ENCODE data around the gene TJP3.
"Not testable (repeated sequence)": the region's sequence is repeated elsewhere in the genome, so short reads cannot be mapped to it uniquely, and the experiment has no call there.

The TJP3 gene

GRCh38 chr19:3753631-3754410 is 45.6 kb downstream of the TJP3 start:
- Histone ChIP-seq H3K27ac (ENCODE audit: low read length) (no peak overlapping the region), H3K4me1 (ENCODE audit: control insufficient read depth in 1 of 2, insufficient read depth in 2 of 2, low read length in 2 of 2) (peaks cover 0 to 6% of the 10 kb centered on the region in 2 donors), H3K9me3 (ENCODE audit: control insufficient read depth in 1 of 2, low read length in 2 of 2) (no peaks in the 10 kb centered on the region), H3K27me3 (ENCODE audit: low read depth, low read length) (no peaks in the 10 kb centered on the region), H3K4me3 (ENCODE audit: low read depth in 1 of 2, low read length in 2 of 2) (no peak overlapping the region), H3K36me3 (ENCODE audit: control insufficient read depth in 1 of 2, insufficient read depth in 2 of 2, low read length in 2 of 2) (peaks cover 16 to 62% of the 10 kb centered on the region in 2 donors)

DNA sequence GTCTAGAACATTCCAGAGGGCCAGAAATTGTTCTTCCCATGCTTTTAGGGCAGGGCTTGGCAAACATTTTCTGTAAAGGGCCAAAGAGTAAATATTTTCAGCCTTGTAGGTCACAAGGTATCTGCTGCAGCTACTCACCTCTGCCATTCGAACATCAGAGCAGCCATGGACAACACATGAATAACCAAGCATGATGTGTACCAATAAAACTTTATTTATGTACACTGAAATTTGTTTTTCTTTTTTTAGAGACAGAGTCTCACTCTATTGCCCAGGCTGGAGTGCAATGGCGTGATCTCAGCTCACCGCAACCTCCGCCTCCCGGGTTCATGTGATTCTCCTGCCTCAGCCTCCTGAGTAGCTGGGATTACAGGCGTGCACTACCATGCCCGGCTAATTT is 49.5 kb downstream of the TJP3 start:
- not testable (repeated sequence) for H3K4me3 ChIP-seq (ENCODE audit: low read depth in 1 of 2, low read length in 2 of 2); H3K9me3 ChIP-seq (ENCODE audit: control insufficient read depth in 1 of 2, low read length in 2 of 2); H3K27ac ChIP-seq (ENCODE audit: low read length); H3K27me3 ChIP-seq (ENCODE audit: low read depth, low read length)
- H3K4me1 ChIP-seq (ENCODE audit: control insufficient read depth in 1 of 2, insufficient read depth in 2 of 2, low read length in 2 of 2), result peaks cover 3 to 33% of the 10 kb centered on the region in 2 donors
- H3K36me3 ChIP-seq (ENCODE audit: control insufficient read depth in 1 of 2, insufficient read depth in 2 of 2, low read length in 2 of 2), result peaks cover 6 to 42% of the 10 kb centered on the region in 2 donors

DNA sequence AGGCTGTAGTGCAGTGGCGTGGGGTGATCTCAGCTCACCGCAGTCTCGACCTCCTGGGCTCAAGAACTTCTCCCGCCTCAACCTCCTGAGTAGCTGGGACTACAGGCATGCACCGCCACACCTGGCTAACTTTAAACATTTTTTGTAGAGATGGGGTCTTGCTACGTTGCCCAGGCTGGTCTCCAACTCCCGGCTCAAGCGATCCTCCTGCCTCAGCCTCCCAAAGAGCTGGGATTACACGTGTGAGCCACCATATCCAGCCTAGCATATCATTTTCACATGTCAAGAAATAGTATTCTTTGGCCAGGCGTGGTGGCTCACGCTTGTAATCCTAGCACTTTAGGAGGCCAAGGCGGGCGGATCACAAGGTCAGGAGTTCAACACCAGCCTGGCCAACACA is 50.1 kb downstream of the TJP3 start:
- not testable (repeated sequence) for H3K9me3 ChIP-seq (ENCODE audit: control insufficient read depth in 1 of 2, low read length in 2 of 2); H3K4me3 ChIP-seq (ENCODE audit: low read depth in 1 of 2, low read length in 2 of 2); H3K27me3 ChIP-seq (ENCODE audit: low read depth, low read length); H3K27ac ChIP-seq (ENCODE audit: low read length)
- peaks cover 6 to 36% of the 10 kb centered on the region in 2 donors for H3K36me3 ChIP-seq (ENCODE audit: control insufficient read depth in 1 of 2, insufficient read depth in 2 of 2, low read length in 2 of 2)
- H3K4me1 ChIP-seq (ENCODE audit: control insufficient read depth in 1 of 2, insufficient read depth in 2 of 2, low read length in 2 of 2), result peaks cover 3 to 37% of the 10 kb centered on the region in 2 donors

DNA sequence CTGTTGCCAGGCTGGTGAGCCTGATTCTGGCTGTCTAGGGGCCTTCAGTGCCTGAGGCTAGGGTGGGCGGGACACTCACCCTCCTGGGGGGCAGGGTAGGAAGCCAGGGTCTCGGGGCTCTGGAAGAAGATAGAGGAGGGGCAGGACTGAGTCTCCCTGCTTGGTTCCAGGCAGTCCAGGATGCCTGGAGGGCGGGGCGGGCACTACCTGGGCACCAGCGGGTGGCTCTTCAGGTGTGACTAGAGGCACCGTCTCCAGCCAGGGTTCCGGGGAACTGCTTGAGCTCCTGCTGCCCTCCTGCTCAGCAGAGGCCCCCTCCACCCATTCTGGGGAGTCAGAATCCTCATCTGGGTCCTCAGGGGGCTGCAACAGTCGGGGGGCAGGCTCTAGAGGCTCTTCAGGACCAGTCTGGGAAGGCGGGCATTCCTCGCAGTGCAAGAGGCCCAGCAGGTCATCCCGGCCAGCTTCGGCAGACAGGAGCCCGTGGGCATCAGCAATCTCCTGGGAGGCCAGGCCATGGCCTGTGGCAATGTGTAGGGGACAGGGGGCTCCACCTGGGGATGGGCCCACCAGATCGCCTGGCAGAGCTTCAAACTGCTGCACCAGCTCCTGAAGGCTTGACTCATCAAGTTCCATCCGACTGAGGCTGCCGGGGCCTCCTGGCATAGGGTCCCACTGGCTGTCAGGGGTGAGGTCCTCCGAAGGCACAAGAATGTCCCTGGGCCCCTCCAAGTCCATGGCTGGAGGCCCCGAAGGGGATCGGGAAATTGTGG is 51.5 kb downstream of the TJP3 start:
- peaks cover 6 to 26% of the 10 kb centered on the region in 2 donors for H3K36me3 ChIP-seq (ENCODE audit: control insufficient read depth in 1 of 2, insufficient read depth in 2 of 2, low read length in 2 of 2)
- peaks cover 3 to 40% of the 10 kb centered on the region in 2 donors for H3K4me1 ChIP-seq (ENCODE audit: control insufficient read depth in 1 of 2, insufficient read depth in 2 of 2, low read length in 2 of 2)
- H3K9me3 ChIP-seq (ENCODE audit: control insufficient read depth in 1 of 2, low read length in 2 of 2), result no peaks in the 10 kb centered on the region
- no peak overlapping the region for H3K4me3 ChIP-seq (ENCODE audit: low read depth in 1 of 2, low read length in 2 of 2)
- H3K27ac ChIP-seq (ENCODE audit: low read length), result no peak overlapping the region
- no peaks in the 10 kb centered on the region for H3K27me3 ChIP-seq (ENCODE audit: low read depth, low read length)

DNA sequence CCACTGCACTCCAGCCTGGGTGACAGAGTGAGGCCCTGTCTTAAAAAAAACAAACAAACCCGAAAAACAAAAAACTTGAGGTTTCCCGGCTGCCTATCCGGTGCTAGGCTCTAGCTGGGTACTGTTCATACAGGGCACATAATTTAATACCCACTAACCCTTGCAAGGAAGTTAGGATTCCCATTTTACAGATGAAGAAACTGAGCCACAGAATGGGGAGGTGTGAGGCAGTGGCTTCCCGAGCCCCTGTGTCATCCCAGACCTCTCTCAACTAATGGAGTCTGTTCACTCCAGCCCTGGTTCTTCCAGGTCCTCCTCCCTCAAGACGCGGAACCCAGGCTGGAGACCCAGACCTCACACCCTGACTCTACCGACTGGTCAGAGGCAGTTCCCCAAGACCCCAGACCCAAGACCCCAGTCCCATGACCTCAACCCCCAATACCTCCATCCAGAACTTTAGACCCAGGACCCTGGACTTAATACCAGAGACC is 52.7 kb downstream of the TJP3 start:
- H3K27me3 ChIP-seq (ENCODE audit: low read depth, low read length), result no peaks in the 10 kb centered on the region
- no peaks in the 10 kb centered on the region for H3K9me3 ChIP-seq (ENCODE audit: control insufficient read depth in 1 of 2, low read length in 2 of 2)
- H3K36me3 ChIP-seq (ENCODE audit: control insufficient read depth in 1 of 2, insufficient read depth in 2 of 2, low read length in 2 of 2), result peaks cover 11 to 31% of the 10 kb centered on the region in 2 donors
- peak overlapping the region; percentile 89 to 95 for H3K4me3 ChIP-seq (ENCODE audit: low read depth in 1 of 2, low read length in 2 of 2)
- H3K4me1 ChIP-seq (ENCODE audit: control insufficient read depth in 1 of 2, insufficient read depth in 2 of 2, low read length in 2 of 2), result peaks cover 3 to 40% of the 10 kb centered on the region in 2 donors
- peak overlapping the region; percentile 89 for H3K27ac ChIP-seq (ENCODE audit: low read length)

DNA sequence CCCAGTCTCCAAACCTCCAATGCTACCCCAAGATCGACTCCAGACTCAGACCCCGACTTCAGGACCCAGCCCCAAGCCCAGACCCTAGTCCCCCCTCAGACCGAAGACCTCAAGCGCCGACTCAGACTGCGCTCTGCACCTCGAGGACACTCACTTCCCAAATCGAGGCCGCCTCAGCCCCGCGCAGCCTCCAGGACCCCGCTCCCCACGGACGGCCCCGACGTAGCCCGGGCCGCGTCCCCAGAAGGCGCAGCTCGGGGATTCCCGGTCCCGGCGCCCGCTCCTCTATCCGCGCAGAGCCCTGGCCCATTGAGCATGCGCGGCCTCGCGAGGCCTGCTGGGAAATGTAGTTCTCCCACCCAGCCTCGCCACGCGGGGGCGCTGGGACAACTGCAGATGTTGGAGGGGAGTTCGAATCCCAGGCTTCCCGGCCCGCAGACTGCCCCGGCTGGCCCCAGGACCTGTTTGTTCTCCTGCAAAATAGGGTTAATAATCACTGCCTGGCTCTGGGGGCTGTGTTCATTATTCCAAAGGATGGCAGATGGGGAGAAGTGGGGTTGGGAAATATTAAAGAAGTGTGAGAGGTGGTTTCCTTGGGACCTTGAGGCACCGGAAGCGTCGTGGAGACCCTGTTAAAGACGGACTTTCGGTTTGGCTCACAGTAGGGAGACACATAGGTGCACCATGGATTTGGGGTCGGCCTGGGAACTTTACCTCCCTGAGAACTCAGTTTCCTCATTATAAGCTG is 53.4 kb downstream of the TJP3 start, which contains the start of gene APBA3:
TSS of gene APBA3 (minus strand) at position 311 of the 748 bp plus-strand sequence. CDS start 1,428 bp downstream, outside the sequence.
- Histone ChIP-seq H3K27ac (ENCODE audit: low read length) (peak within 1 kb of the TSS; percentile 98), H3K9me3 (ENCODE audit: control insufficient read depth in 1 of 2, low read length in 2 of 2) (no peaks in the 10 kb centered on the region), H3K4me3 (ENCODE audit: low read depth in 1 of 2, low read length in 2 of 2) (peak within 1 kb of the TSS; percentile 89 to 95), H3K36me3 (ENCODE audit: control insufficient read depth in 1 of 2, insufficient read depth in 2 of 2, low read length in 2 of 2) (peaks cover 11 to 35% of the 10 kb centered on the region in 2 donors), H3K4me1 (ENCODE audit: control insufficient read depth in 1 of 2, insufficient read depth in 2 of 2, low read length in 2 of 2) (peaks cover 3 to 40% of the 10 kb centered on the region in 2 donors), H3K27me3 (ENCODE audit: low read depth, low read length) (no peaks in the 10 kb centered on the region)

- Histone ChIP-seq H3K4me1 (ENCODE audit: control insufficient read depth in 1 of 2, insufficient read depth in 2 of 2, low read length in 2 of 2) (peaks cover 3 to 37% of the 10 kb centered on the region in 2 donors), H3K27ac (ENCODE audit: low read length) (peak overlapping the region; percentile 98), H3K27me3 (ENCODE audit: low read depth, low read length) (no peaks in the 10 kb centered on the region), H3K36me3 (ENCODE audit: control insufficient read depth in 1 of 2, insufficient read depth in 2 of 2, low read length in 2 of 2) (peaks cover 12 to 39% of the 10 kb centered on the region in 2 donors), H3K9me3 (ENCODE audit: control insufficient read depth in 1 of 2, low read length in 2 of 2) (no peaks in the 10 kb centered on the region), H3K4me3 (ENCODE audit: low read depth in 1 of 2, low read length in 2 of 2) (peak overlapping the region in 1 of 2 donors; percentile 89)
Observed at GRCh38 chr19:3762130-3762473, 53.9 kb downstream of the TJP3 start.

DNA sequence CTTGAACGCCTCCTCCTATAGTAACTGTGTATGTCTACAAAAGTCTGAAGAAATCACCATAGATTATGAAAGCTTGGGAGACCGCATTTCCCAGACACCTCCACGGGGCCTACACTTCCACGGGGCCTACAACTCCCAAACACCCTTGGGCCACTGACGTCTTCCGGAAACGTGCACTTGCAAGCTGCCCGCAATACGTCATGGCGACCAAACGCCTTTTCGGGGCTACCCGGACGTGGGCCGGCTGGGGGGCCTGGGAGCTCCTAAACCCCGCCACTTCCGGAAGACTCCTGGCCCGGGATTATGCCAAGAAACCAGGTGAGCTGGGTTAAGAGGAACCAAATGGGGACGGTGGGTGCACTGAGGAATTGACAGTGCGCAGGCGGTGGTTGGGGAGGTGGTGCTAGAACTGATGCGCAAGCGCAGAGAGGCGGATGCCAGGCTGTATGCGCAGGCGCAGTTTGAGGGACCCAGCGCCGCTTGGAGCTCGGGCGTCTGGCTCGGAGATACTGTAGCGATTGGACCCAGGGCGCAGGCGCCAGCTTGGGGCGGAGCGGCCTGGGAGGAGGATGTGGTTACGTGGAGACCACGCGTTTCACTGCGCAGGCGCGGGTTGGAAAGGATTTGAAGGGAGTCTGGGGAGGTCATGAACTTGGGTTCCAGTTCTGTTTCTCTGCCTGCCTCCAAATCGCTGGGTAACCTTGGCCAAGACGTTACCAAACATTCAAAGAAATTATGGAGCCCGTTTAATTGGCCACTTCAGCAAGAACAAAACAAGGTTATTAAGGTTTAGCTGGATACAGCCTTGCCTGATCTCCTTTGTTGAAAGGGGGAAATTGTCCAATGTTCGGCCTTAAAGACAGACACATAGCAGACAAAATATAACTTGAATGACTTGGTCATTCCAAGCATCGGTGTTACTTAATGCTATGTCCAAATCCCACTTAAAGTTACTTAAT is 54.6 kb downstream of the TJP3 start, which contains the start of gene MRPL54:
TSS of gene MRPL54 (plus strand) at position 182 of the 959 bp plus-strand sequence. CDS start at position 201, 19 bp downstream.
- Histone ChIP-seq H3K4me1 (ENCODE audit: control insufficient read depth in 1 of 2, insufficient read depth in 2 of 2, low read length in 2 of 2) (peaks cover 3 to 37% of the 10 kb centered on the region in 2 donors), H3K36me3 (ENCODE audit: control insufficient read depth in 1 of 2, insufficient read depth in 2 of 2, low read length in 2 of 2) (peaks cover 17 to 39% of the 10 kb centered on the region in 2 donors), H3K4me3 (ENCODE audit: low read depth in 1 of 2, low read length in 2 of 2) (peak within 1 kb of the TSS; percentile 89 to 95), H3K27ac (ENCODE audit: low read length) (peak within 1 kb of the TSS; percentile 98), H3K9me3 (ENCODE audit: control insufficient read depth in 1 of 2, low read length in 2 of 2) (no peaks in the 10 kb centered on the region), H3K27me3 (ENCODE audit: low read depth, low read length) (no peaks in the 10 kb centered on the region)

- H3K4me3 ChIP-seq (ENCODE audit: low read depth in 1 of 2, low read length in 2 of 2), result no peak overlapping the region
- H3K9me3 ChIP-seq (ENCODE audit: control insufficient read depth in 1 of 2, low read length in 2 of 2), result no peaks in the 10 kb centered on the region
- peaks cover 3 to 21% of the 10 kb centered on the region in 2 donors for H3K4me1 ChIP-seq (ENCODE audit: control insufficient read depth in 1 of 2, insufficient read depth in 2 of 2, low read length in 2 of 2)
- peaks cover 14 to 42% of the 10 kb centered on the region in 2 donors for H3K36me3 ChIP-seq (ENCODE audit: control insufficient read depth in 1 of 2, insufficient read depth in 2 of 2, low read length in 2 of 2)
- no peaks in the 10 kb centered on the region for H3K27me3 ChIP-seq (ENCODE audit: low read depth, low read length)
- H3K27ac ChIP-seq (ENCODE audit: low read length), result no peak overlapping the region
Observed at GRCh38 chr19:3765121-3765520, 56.9 kb downstream of the TJP3 start.

- peaks cover 3 to 15% of the 10 kb centered on the region in 2 donors for H3K4me1 ChIP-seq (ENCODE audit: control insufficient read depth in 1 of 2, insufficient read depth in 2 of 2, low read length in 2 of 2)
- peaks cover 14 to 42% of the 10 kb centered on the region in 2 donors for H3K36me3 ChIP-seq (ENCODE audit: control insufficient read depth in 1 of 2, insufficient read depth in 2 of 2, low read length in 2 of 2)
- H3K27me3 ChIP-seq (ENCODE audit: low read depth, low read length); H3K27ac ChIP-seq (ENCODE audit: low read length); H3K4me3 ChIP-seq (ENCODE audit: low read depth in 1 of 2, low read length in 2 of 2); H3K9me3 ChIP-seq (ENCODE audit: control insufficient read depth in 1 of 2, low read length in 2 of 2): not testable (repeated sequence)
Observed at GRCh38 chr19:3765757-3766156, 57.6 kb downstream of the TJP3 start.
